ENCODE data around the gene ZNF530. TPM values are rescaled to one million over a fixed set of nuclear protein-coding genes. Genes with fewer than 3 reads are reported as not detected.

The ZNF530 gene
- total RNA-seq, 1 experiment from 2014 or later = 3.8 TPM

- Histone ChIP-seq H3K27ac (ENCODE audit: low read depth, low read length) (no peak overlapping the region), H3K4me1 (ENCODE audit: control insufficient read depth in 1 of 2, insufficient read depth in 2 of 2, low read length in 2 of 2) (no peaks in the 10 kb centered on the region), H3K27me3 (ENCODE audit: insufficient read depth, low read length) (no peaks in the 10 kb centered on the region), H3K36me3 (ENCODE audit: control insufficient read depth in 1 of 2, insufficient read depth in 2 of 2, low read length in 2 of 2) (no peaks in the 10 kb centered on the region), H3K4me2 (ENCODE audit: low read length) (no peak overlapping the region), H3K4me3 (replicated peaks in 1 of 2; ENCODE audit: low read depth in 1 of 2, low read length in 2 of 2) (no peak overlapping the region), H3K9ac (ENCODE audit: low read length) (no peak overlapping the region), H2AFZ (ENCODE audit: low read depth, low read length, poor library complexity, severe bottlenecking) (no peak overlapping the region), H3K9me3 (ENCODE audit: control insufficient read depth in 1 of 2, insufficient read depth in 1 of 2, low read depth in 1 of 2, low read length in 2 of 2) (peaks cover 0 to 28% of the 10 kb centered on the region in 2 experiments; a peak in 2 of 4 replicates), H3K79me2 (ENCODE audit: insufficient read depth, low read length) (no peaks in the 10 kb centered on the region), H4K20me1 (ENCODE audit: insufficient read depth) (no peaks in the 10 kb centered on the region), H3K9me2 (ENCODE audit: insufficient read depth) (no peaks in the 10 kb centered on the region)
- no peak for DNase-seq (ENCODE audit: low read depth, low spot score)
- CTCF ChIA-PET = no interaction called here
- no peak for TF ChIP-seq CTCF (IDR thresholded peaks at IDR 0.05 in 2 of 3, conservative IDR thresholded peaks at IDR 0.05 in 1 of 3; ENCODE audit: borderline replicate concordance in 1 of 3, insufficient read depth in 1 of 3, low read depth in 2 of 3, low read length in 2 of 3)
- no peak for TF ChIP-seq SP1 (IDR thresholded peaks at IDR 0.05; ENCODE audit: low read depth)
- TF ChIP-seq POLR2AphosphoS5 (IDR thresholded peaks at IDR 0.05; ENCODE audit: low read depth, low read length) = no peak
- TF ChIP-seq ZFX (IDR thresholded peaks at IDR 0.05) = no peak
- no peak for TF ChIP-seq JUND (IDR thresholded peaks at IDR 0.05)
- no peak for TF ChIP-seq YY1 (IDR thresholded peaks at IDR 0.05; ENCODE audit: extremely low read depth, insufficient replicate concordance, low read depth, low read length)
- no peak for TF ChIP-seq EZH2 (IDR thresholded peaks at IDR 0.05)
- TF ChIP-seq EZH2phosphoT487 (IDR thresholded peaks at IDR 0.05; ENCODE audit: borderline replicate concordance) = no peak
- TF ChIP-seq POLR2A (IDR thresholded peaks at IDR 0.05; ENCODE audit: borderline replicate concordance, extremely low read depth, insufficient read depth, insufficient read length) = no peak
- TF ChIP-seq, protein P1, sequence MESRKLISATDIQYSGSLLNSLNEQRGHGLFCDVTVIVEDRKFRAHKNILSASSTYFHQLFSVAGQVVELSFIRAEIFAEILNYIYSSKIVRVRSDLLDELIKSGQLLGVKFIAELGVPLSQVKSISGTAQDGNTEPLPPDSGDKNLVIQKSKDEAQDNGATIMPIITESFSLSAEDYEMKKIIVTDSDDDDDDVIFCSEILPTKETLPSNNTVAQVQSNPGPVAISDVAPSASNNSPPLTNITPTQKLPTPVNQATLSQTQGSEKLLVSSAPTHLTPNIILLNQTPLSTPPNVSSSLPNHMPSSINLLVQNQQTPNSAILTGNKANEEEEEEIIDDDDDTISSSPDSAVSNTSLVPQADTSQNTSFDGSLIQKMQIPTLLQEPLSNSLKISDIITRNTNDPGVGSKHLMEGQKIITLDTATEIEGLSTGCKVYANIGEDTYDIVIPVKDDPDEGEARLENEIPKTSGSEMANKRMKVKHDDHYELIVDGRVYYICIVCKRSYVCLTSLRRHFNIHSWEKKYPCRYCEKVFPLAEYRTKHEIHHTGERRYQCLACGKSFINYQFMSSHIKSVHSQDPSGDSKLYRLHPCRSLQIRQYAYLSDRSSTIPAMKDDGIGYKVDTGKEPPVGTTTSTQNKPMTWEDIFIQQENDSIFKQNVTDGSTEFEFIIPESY (IDR thresholded peaks at IDR 0.05; ENCODE audit: extremely low read depth, insufficient replicate concordance, low read length) = no peak
- TF ChIP-seq RAD21 (IDR thresholded peaks at IDR 0.05; ENCODE audit: low read depth) = no peak
- TF ChIP-seq ELF1 (IDR thresholded peaks at IDR 0.05; ENCODE audit: borderline replicate concordance, low read depth) = no peak
- no peak for TF ChIP-seq SIN3A (IDR thresholded peaks at IDR 0.05; ENCODE audit: low read depth)
- TF ChIP-seq FOSL1 (IDR thresholded peaks at IDR 0.05; ENCODE audit: low read depth) = no peak
- no peak for TF ChIP-seq CEBPB (IDR thresholded peaks at IDR 0.05; ENCODE audit: low read depth)
- RAD21 ChIA-PET (ENCODE audit: low non-redundant PET in 1 of 2, low total read pairs in 2 of 2, uncharacterized antibody in 2 of 2, unreplicated experiment in 2 of 2) = no interaction called here
- no TSS peak for BruUV-seq (replicated peaks)
- no peak for ATAC-seq
- intact Hi-C loops (cut with micrococcal nuclease) = no loop called here
- POLR2A ChIA-PET = no interaction called here
Observed at GRCh38 chr19:57552432-57552831, 47.3 kb upstream of the ZNF530 start.

Data from HCT116 (cell line).